Large intestine (tissue), 1 donor: ENCODE measurements around the gene POLR1F. TPM values are rescaled to one million over a fixed set of nuclear protein-coding genes. Genes with fewer than 3 reads are reported as not detected.

Experiments used
- polyA plus RNA-seq: library from polyadenylated mRNA; unstranded; fragments of 120-200 nt; gene quantifications from one replicate; pipeline ENCODE4 v1.2.1, GENCODE V29; 2013

POLR1F gene
- polyA plus RNA-seq, 1 donor, result 13.5 TPM

Other genes with a start within 250 kb of the POLR1F start
- gene TMEM196, start 64.6 kb upstream of the POLR1F start, polyA plus RNA-seq, result 0.79 TPM